GM20000 (cell line): ENCODE measurements around the gene THNSL1.
"Not testable (repeated sequence)": the region's sequence is repeated elsewhere in the genome, so short reads cannot be mapped to it uniquely, and the experiment has no call there.

Experiments used
- DNase-seq: peaks from one replicate; pipeline ENCODE4 v3.0.0; 2012; ENCODE audit warnings: low spot score
- CTCF ChIP-seq: IDR thresholded peaks from 2 replicates; pipeline ENCODE4 v1.5.1; 2012; ENCODE audit warnings: mild to moderate bottlenecking, control low read depth; ENCODE audit errors: extremely low read depth, missing control alignments

Gene THNSL1

DNA sequence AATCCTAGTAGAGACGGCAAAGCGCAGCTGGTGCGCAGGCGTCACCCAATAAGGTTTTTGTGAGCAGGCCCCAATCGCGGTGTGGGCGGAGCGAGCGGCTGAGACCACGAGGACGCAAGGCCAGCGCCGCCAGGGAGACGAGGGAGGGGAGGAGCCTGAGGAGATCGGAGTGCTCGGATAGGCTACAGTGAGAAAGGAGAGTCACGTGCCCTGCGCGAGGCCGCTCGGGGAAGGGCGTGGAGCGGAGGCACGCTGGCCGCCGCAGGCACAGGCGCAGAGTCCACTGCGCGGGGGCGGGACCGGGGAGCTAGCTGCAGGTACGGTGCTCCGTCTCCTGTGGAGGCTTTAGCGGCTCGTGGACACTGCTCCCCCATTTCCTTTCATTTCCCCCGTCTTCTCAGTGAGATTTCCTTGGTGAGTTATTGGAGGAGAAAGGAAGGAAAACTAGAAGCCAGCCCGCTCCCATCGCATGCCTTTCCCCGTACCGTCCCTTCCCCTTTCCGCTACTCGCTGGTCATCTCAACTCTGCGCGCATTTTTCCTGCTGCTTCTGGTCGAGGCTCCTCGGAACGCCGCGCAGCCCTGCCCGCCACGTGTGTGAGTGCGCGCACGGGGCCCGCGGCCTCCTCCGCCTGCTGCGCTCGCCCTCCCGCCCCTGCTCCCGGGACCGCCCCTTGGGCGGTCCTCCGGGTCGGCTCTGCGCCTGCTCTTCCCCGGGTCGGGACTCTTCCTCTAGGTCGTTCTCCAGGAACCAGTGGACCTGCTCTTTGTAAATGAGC lies at the start of gene THNSL1:
Gene THNSL1 (plus strand): TSS at position 237 of the 778 bp plus-strand sequence. CDS start 6,612 bp downstream, outside the sequence.
- DNase-seq, result peak; percentile 95
- no peak for TF ChIP-seq CTCF

GRCh38 chr10:24966962-24967481 lies 49.4 kb upstream of the THNSL1 start:
- no peak for TF ChIP-seq CTCF
- DNase-seq, result no peak

DNA sequence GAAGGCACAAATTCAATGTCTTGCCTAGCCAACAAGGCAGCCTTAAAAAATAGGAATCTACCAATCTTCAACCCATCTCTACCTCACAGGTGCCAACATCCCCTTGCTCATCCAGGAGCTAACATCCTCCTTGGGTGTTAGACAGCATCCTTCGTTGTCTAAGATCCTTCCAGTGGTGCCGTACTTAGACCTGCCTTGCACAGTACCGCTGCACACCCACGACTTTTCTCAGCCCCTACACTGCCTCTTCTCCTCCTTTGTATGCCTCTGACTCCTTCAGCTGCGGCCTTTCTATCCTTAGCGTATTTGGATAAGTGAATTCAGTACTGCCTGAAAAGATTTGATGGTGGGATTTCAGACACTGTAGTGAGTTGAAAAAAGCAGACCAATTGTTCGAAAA lies 48.1 kb upstream of the THNSL1 start:
- DNase-seq, result no peak
- no peak for TF ChIP-seq CTCF

- not testable (repeated sequence) for DNase-seq
Measured at GRCh38 chr10:24968951-24969350, 47.5 kb upstream of the THNSL1 start.

DNA sequence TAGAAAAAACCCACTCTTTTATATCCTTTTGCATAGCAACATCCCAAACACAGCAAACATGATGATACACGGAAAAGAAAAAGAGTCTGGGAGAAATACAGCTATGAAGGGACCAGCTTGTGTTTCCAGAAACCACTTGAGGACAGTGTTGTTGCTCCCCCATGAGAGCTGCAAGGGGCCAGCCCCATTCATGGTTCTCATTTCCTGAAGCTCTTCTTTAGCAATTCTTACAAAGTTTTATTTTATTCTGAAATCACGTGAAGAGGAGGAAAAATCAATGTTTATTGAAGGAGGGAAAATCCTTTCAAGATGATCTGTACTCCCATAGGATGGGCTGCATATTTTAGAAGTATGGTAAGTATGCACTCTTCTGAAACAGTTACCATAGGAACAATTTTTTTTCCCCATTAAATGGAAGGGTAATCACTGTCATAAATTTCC lies 46.6 kb upstream of the THNSL1 start:
- no peak for TF ChIP-seq CTCF
- no peak for DNase-seq

- no peak for TF ChIP-seq CTCF
- no peak for DNase-seq
Measured at GRCh38 chr10:24971374-24971773, 45.0 kb upstream of the THNSL1 start.

DNA sequence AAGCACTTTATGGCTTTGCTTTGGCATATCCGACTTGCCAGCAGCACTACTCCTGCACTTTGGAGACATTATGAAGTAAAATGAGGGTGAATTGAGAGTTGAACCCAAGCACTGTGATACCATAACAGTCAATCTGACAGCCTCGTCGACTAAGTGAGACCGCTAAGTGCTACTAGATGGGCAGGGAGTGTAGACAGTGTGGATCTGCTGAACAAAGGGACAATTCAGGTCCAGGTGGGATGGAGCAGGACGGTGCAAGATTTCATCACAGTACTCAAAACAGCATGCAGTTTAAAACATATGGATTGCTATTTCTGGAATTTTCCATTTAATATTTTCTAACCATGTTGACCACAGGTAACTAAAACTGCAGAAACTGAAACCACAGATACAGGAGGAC lies 43.2 kb upstream of the THNSL1 start:
- DNase-seq, result no peak
- TF ChIP-seq CTCF, result no peak

GRCh38 chr10:24974976-24975375 lies 41.4 kb upstream of the THNSL1 start:
- no peak for TF ChIP-seq CTCF

More at GRCh38 chr10:24974976-24975375, 41.4 kb upstream of the THNSL1 start:
- no peak for DNase-seq
